Measurements from ENCODE around the gene CRY1. TPM values are rescaled to one million over a fixed set of nuclear protein-coding genes. Genes with fewer than 3 reads are reported as not detected.
A peak's percentile ranks its signal among the peaks of the same experiment; 100 is the strongest.

The CRY1 gene
- total RNA-seq, 2 experiments from 2014 or later: 15.2 to 20.6 TPM

- Mint-ChIP-seq H3K27ac (no peak overlapping the region), H3K4me3 (no peak overlapping the region), H3K36me3 (no peaks in the 10 kb centered on the region), H3K27me3 (peaks cover 22% of the 10 kb centered on the region), H3K4me1 (no peaks in the 10 kb centered on the region), H3K9me3 (ENCODE audit: low read depth) (no peaks in the 10 kb centered on the region)
- CTCF ChIA-PET: interaction anchor here (1.3 to 5.4 kb wide), 2 partner anchors 12 to 505 kb away, joined by 3 to 67 read pairs; partner anchors contain the start of gene CRY1
- ATAC-seq (no peak), DNase-seq (no peak)
These were observed 9.7 kb upstream of the CRY1 start for GRCh38 chr12:107103097-107103496.

GRCh38 chr12:107102294-107102693, 8.9 kb upstream of the CRY1 start:
- Mint-ChIP-seq H3K4me3 (no peak overlapping the region), H3K4me1 (no peaks in the 10 kb centered on the region), H3K9me3 (ENCODE audit: low read depth) (peaks cover 1% of the 10 kb centered on the region), H3K36me3 (no peaks in the 10 kb centered on the region), H3K27me3 (peaks cover 17% of the 10 kb centered on the region), H3K27ac (no peak overlapping the region)
- no peak for DNase-seq
- ATAC-seq: no peak
- CTCF ChIA-PET: interaction anchor here (5.4 kb wide), 1 partner anchor 11 kb away, joined by 67 read pairs; the partner anchor contains the start of gene CRY1

- Mint-ChIP-seq H3K36me3 (no peaks in the 10 kb centered on the region), H3K27ac (no peak overlapping the region), H3K4me1 (no peaks in the 10 kb centered on the region), H3K9me3 (ENCODE audit: low read depth) (peaks cover 4% of the 10 kb centered on the region), H3K27me3 (peaks cover 16% of the 10 kb centered on the region), H3K4me3 (no peak overlapping the region)
- no peak for DNase-seq
- CTCF ChIA-PET: interaction anchor here (5.4 kb wide), 1 partner anchor 11 kb away, joined by 67 read pairs; the partner anchor contains the start of gene CRY1
- no peak for ATAC-seq
These were observed 8.3 kb upstream of the CRY1 start for GRCh38 chr12:107101651-107102050.

GRCh38 chr12:107099917-107100316, 6.6 kb upstream of the CRY1 start:
- peaks cover 13% of the 10 kb centered on the region for H3K27me3 Mint-ChIP-seq
- CTCF ChIA-PET: interaction anchor here (0.9 to 1.5 kb wide), 3 partner anchors 8 to 32 kb away, joined by 3 to 7 read pairs (median 3); no protein-coding TSS in a partner anchor
- no peaks in the 10 kb centered on the region for H3K36me3 Mint-ChIP-seq
- DNase-seq (no peak), ATAC-seq (no peak)
- no peak overlapping the region for H3K4me3 Mint-ChIP-seq
- H3K4me1 Mint-ChIP-seq: no peaks in the 10 kb centered on the region
- peaks cover 10% of the 10 kb centered on the region for H3K9me3 Mint-ChIP-seq (ENCODE audit: low read depth)
- H3K27ac Mint-ChIP-seq: no peak overlapping the region

GRCh38 chr12:107096571-107096970, 3.2 kb upstream of the CRY1 start:
- H3K36me3 Mint-ChIP-seq: no peaks in the 10 kb centered on the region
- no peak for ATAC-seq
- H3K9me3 Mint-ChIP-seq (ENCODE audit: low read depth): peaks cover 10% of the 10 kb centered on the region
- peaks cover 13% of the 10 kb centered on the region for H3K27me3 Mint-ChIP-seq
- DNase-seq: no peak
- H3K4me3 Mint-ChIP-seq: no peak overlapping the region
- CTCF ChIA-PET: no interaction called here
- no peak overlapping the region for H3K27ac Mint-ChIP-seq
- H3K4me1 Mint-ChIP-seq: peaks cover 4% of the 10 kb centered on the region

GRCh38 chr12:107094183-107094448, 767 bp upstream of the CRY1 start:
- Mint-ChIP-seq H3K4me3 (no peak overlapping the region), H3K27ac (no peak overlapping the region), H3K4me1 (peaks cover 4% of the 10 kb centered on the region), H3K36me3 (no peaks in the 10 kb centered on the region), H3K9me3 (ENCODE audit: low read depth) (peaks cover 10% of the 10 kb centered on the region), H3K27me3 (peaks cover 4% of the 10 kb centered on the region)
- ATAC-seq (no peak), DNase-seq (no peak)
- CTCF ChIA-PET: interaction anchor here (2.7 to 8.2 kb wide), 2 partner anchors 10 to 514 kb away, joined by 9 to 67 read pairs; no protein-coding TSS in a partner anchor

- Mint-ChIP-seq H3K36me3 (no peaks in the 10 kb centered on the region), H3K27ac (no peak overlapping the region), H3K9me3 (ENCODE audit: low read depth) (peaks cover 10% of the 10 kb centered on the region), H3K27me3 (peaks cover 3% of the 10 kb centered on the region), H3K4me3 (no peak overlapping the region), H3K4me1 (peaks cover 4% of the 10 kb centered on the region)
- DNase-seq (peak; percentile 81), ATAC-seq (peak; percentile 63)
- CTCF ChIA-PET: interaction anchor here (0.9 to 8.2 kb wide), 7 partner anchors 11 to 737 kb away, joined by 3 to 67 read pairs (median 4); partner anchors contain the start of gene TMEM263
These were observed 506 bp downstream of the CRY1 start for GRCh38 chr12:107092669-107093416.

GRCh38 chr12:107091989-107092641, 1.2 kb downstream of the CRY1 start:
- DNase-seq (peak; percentile 46), ATAC-seq (peak; percentile 4)
- H3K27ac Mint-ChIP-seq: no peak overlapping the region
- H3K36me3 Mint-ChIP-seq: no peaks in the 10 kb centered on the region
- H3K9me3 Mint-ChIP-seq (ENCODE audit: low read depth): peaks cover 8% of the 10 kb centered on the region
- H3K27me3 Mint-ChIP-seq: no peaks in the 10 kb centered on the region
- no peak overlapping the region for H3K4me3 Mint-ChIP-seq
- H3K4me1 Mint-ChIP-seq: peaks cover 4% of the 10 kb centered on the region
- CTCF ChIA-PET: interaction anchor here (1.0 to 8.2 kb wide), 8 partner anchors 8 to 529 kb away, joined by 3 to 67 read pairs (median 4); partner anchors contain the start of gene TMEM263

GRCh38 chr12:107091381-107091780, 2.0 kb downstream of the CRY1 start:
- no peak overlapping the region for H3K4me3 Mint-ChIP-seq
- no peaks in the 10 kb centered on the region for H3K36me3 Mint-ChIP-seq
- CTCF ChIA-PET: interaction anchor here (1.0 to 8.2 kb wide), 6 partner anchors 9 to 530 kb away, joined by 3 to 67 read pairs (median 4); partner anchors contain the start of gene TMEM263
- ATAC-seq: no peak
- peaks cover 4% of the 10 kb centered on the region for H3K4me1 Mint-ChIP-seq
- H3K9me3 Mint-ChIP-seq (ENCODE audit: low read depth): peaks cover 5% of the 10 kb centered on the region
- DNase-seq: no peak
- no peak overlapping the region for H3K27ac Mint-ChIP-seq
- no peaks in the 10 kb centered on the region for H3K27me3 Mint-ChIP-seq

- H3K27ac Mint-ChIP-seq: no peak overlapping the region
- peaks cover 2% of the 10 kb centered on the region for H3K36me3 Mint-ChIP-seq
- DNase-seq: no peak
- ATAC-seq: no peak
- no peaks in the 10 kb centered on the region for H3K27me3 Mint-ChIP-seq
- H3K4me3 Mint-ChIP-seq: no peak overlapping the region
- peaks cover 4% of the 10 kb centered on the region for H3K4me1 Mint-ChIP-seq
- H3K9me3 Mint-ChIP-seq (ENCODE audit: low read depth): peaks cover under 1% of the 10 kb centered on the region
- CTCF ChIA-PET: interaction anchor here (0.8 to 8.2 kb wide), 6 partner anchors 12 to 311 kb away, joined by 3 to 67 read pairs (median 4); no protein-coding TSS in a partner anchor
These were observed 2.6 kb downstream of the CRY1 start for GRCh38 chr12:107090711-107091110.

GRCh38 chr12:107088912-107089311, 4.4 kb downstream of the CRY1 start:
- H3K27me3 Mint-ChIP-seq: no peaks in the 10 kb centered on the region
- H3K9me3 Mint-ChIP-seq (ENCODE audit: low read depth): no peaks in the 10 kb centered on the region
- ATAC-seq: no peak
- peaks cover 2% of the 10 kb centered on the region for H3K36me3 Mint-ChIP-seq
- peaks cover 1% of the 10 kb centered on the region for H3K4me1 Mint-ChIP-seq
- CTCF ChIA-PET: interaction anchor here (8.2 kb wide), 1 partner anchor 15 kb away, joined by 67 read pairs; no protein-coding TSS in a partner anchor
- DNase-seq: no peak
- no peak overlapping the region for H3K4me3 Mint-ChIP-seq
- no peak overlapping the region for H3K27ac Mint-ChIP-seq

- CTCF ChIA-PET: interaction anchor here (0.9 kb wide), 1 partner anchor 18 kb away, joined by 4 read pairs; no protein-coding TSS in a partner anchor
- no peak for ATAC-seq
- Mint-ChIP-seq H3K36me3 (peaks cover 8% of the 10 kb centered on the region), H3K9me3 (ENCODE audit: low read depth) (peaks cover 5% of the 10 kb centered on the region), H3K27me3 (no peaks in the 10 kb centered on the region), H3K4me1 (no peaks in the 10 kb centered on the region), H3K4me3 (no peak overlapping the region), H3K27ac (no peak overlapping the region)
- no peak for DNase-seq
These were observed 7.0 kb downstream of the CRY1 start for GRCh38 chr12:107086314-107086713.

GRCh38 chr12:107081778-107082177, 11.6 kb downstream of the CRY1 start:
- no peak overlapping the region for H3K4me3 Mint-ChIP-seq
- H3K4me1 Mint-ChIP-seq: no peaks in the 10 kb centered on the region
- H3K36me3 Mint-ChIP-seq: peaks cover 8% of the 10 kb centered on the region
- no peak overlapping the region for H3K27ac Mint-ChIP-seq
- CTCF ChIA-PET: no interaction called here
- no peaks in the 10 kb centered on the region for H3K27me3 Mint-ChIP-seq
- H3K9me3 Mint-ChIP-seq (ENCODE audit: low read depth): peaks cover 5% of the 10 kb centered on the region
- DNase-seq (no peak), ATAC-seq (no peak)

All from activated CD8-positive, alpha-beta memory T cell treated with anti-CD3 and anti-CD28 coated beads, Interleukin-2, amount 10 ng/mL, durations not matched to agents 7 days and 5 days (primary cell).